Memory B cell (primary cell): ENCODE results near the gene MTA2.
"Not testable (repeated sequence)": the region's sequence is repeated elsewhere in the genome, so short reads cannot be mapped to it uniquely, and the experiment has no call there.

Experiments
- ATAC-seq: fragments of 150-1000 bp; cut with Tn5 transposase; 2 replicates; pipeline ENCODE4 v1.10.0; 2021; ENCODE audit warnings: low read depth, mild to moderate bottlenecking, moderate library complexity
- DNase-seq, 2 donors: peaks; one replicate each; pipeline ENCODE4 v3.0.0; 2022; ENCODE audit warnings: low spot score in 2 of 2
- H3K27ac Mint-ChIP-seq: one replicate; pipeline ENCODE4 v1.8.0; 2022; ENCODE audit warnings: mild to moderate bottlenecking, moderate library complexity, mixed read lengths
- H3K27me3 Mint-ChIP-seq: one replicate; pipeline ENCODE4 v1.8.0; 2022; ENCODE audit warnings: mixed read lengths
- H3K36me3 Mint-ChIP-seq: one replicate; pipeline ENCODE4 v1.8.0; 2022; ENCODE audit warnings: mild to moderate bottlenecking, mixed read lengths
- H3K4me1 Mint-ChIP-seq: one replicate; pipeline ENCODE4 v1.8.0; 2022; ENCODE audit warnings: mixed read lengths
- H3K4me3 Mint-ChIP-seq: one replicate; pipeline ENCODE4 v1.8.0; 2022; ENCODE audit warnings: mild to moderate bottlenecking, moderate library complexity, mixed read lengths
- H3K9me3 Mint-ChIP-seq: one replicate; pipeline ENCODE4 v1.8.0; 2022; ENCODE audit warnings: mixed read lengths

Gene MTA2

GRCh38 chr11:62601372-62602140, at the start of gene MTA2:
Gene MTA2 (minus strand): TSS chr11:62601865. CDS start chr11:62601450, 415 bp downstream.
- H3K4me3 Mint-ChIP-seq = peak within 1 kb of the TSS; percentile 94
- ATAC-seq = peak; percentile 74
- H3K27ac Mint-ChIP-seq = peak within 1 kb of the TSS; percentile 80
- H3K9me3 Mint-ChIP-seq = no peaks in the 10 kb centered on the region
- peaks cover 39% of the 10 kb centered on the region for H3K4me1 Mint-ChIP-seq
- DNase-seq = peak; percentile 100
- H3K36me3 Mint-ChIP-seq = peaks cover 36% of the 10 kb centered on the region
- no peaks in the 10 kb centered on the region for H3K27me3 Mint-ChIP-seq

- not testable (repeated sequence) for ATAC-seq, H3K27ac Mint-ChIP-seq, H3K4me3 Mint-ChIP-seq
Observed at GRCh38 chr11:62650283-62650682, 48.6 kb upstream of the MTA2 start.

GRCh38 chr11:62649486-62649885, 47.8 kb upstream of the MTA2 start:
- ATAC-seq (no peak), DNase-seq (no peak)
- Mint-ChIP-seq H3K9me3 (no peaks in the 10 kb centered on the region), H3K36me3 (no peaks in the 10 kb centered on the region), H3K4me3 (no peak overlapping the region), H3K4me1 (peaks cover 23% of the 10 kb centered on the region), H3K27me3 (no peaks in the 10 kb centered on the region), H3K27ac (no peak overlapping the region)

More at GRCh38 chr11:62650283-62650682, 48.6 kb upstream of the MTA2 start:
- H3K27me3 Mint-ChIP-seq, DNase-seq, H3K9me3 Mint-ChIP-seq, H3K36me3 Mint-ChIP-seq: not testable (repeated sequence)
- H3K4me1 Mint-ChIP-seq = peaks cover 20% of the 10 kb centered on the region

GRCh38 chr11:62648967-62649364, 47.3 kb upstream of the MTA2 start:
- no peaks in the 10 kb centered on the region for H3K27me3 Mint-ChIP-seq
- H3K9me3 Mint-ChIP-seq = no peaks in the 10 kb centered on the region
- no peak overlapping the region for H3K27ac Mint-ChIP-seq

GRCh38 chr11:62648185-62648966, 46.7 kb upstream of the MTA2 start:
- Mint-ChIP-seq H3K4me3 (no peak overlapping the region), H3K9me3 (no peaks in the 10 kb centered on the region), H3K36me3 (no peaks in the 10 kb centered on the region), H3K27me3 (no peaks in the 10 kb centered on the region), H3K4me1 (peaks cover 20% of the 10 kb centered on the region), H3K27ac (no peak overlapping the region)
- DNase-seq (no peak), ATAC-seq (no peak)

More at GRCh38 chr11:62648967-62649364, 47.3 kb upstream of the MTA2 start:
- ATAC-seq (no peak), DNase-seq (no peak)
- Mint-ChIP-seq H3K36me3 (no peaks in the 10 kb centered on the region), H3K4me1 (peaks cover 23% of the 10 kb centered on the region), H3K4me3 (no peak overlapping the region)

GRCh38 chr11:62647609-62648005, 45.9 kb upstream of the MTA2 start:
- Mint-ChIP-seq H3K27ac (no peak overlapping the region), H3K9me3 (no peaks in the 10 kb centered on the region), H3K27me3 (no peaks in the 10 kb centered on the region), H3K4me1 (peaks cover 19% of the 10 kb centered on the region), H3K36me3 (no peaks in the 10 kb centered on the region), H3K4me3 (no peak overlapping the region)
- DNase-seq (no peak), ATAC-seq (no peak)

- H3K27ac Mint-ChIP-seq = peak overlapping the region; percentile 88
- no peaks in the 10 kb centered on the region for H3K9me3 Mint-ChIP-seq
- no peak for ATAC-seq
- no peaks in the 10 kb centered on the region for H3K27me3 Mint-ChIP-seq
- peaks cover 15% of the 10 kb centered on the region for H3K4me1 Mint-ChIP-seq
- peak overlapping the region; percentile 90 for H3K4me3 Mint-ChIP-seq
- no peaks in the 10 kb centered on the region for H3K36me3 Mint-ChIP-seq
- no peak for DNase-seq
Observed at GRCh38 chr11:62646825-62647608, 45.4 kb upstream of the MTA2 start.

GRCh38 chr11:62645946-62646824, 44.5 kb upstream of the MTA2 start, which contains the start of gene GANAB:
Gene GANAB (minus strand): TSS chr11:62646613. CDS start chr11:62646599, 14 bp downstream.
- Mint-ChIP-seq H3K27me3 (no peaks in the 10 kb centered on the region), H3K9me3 (no peaks in the 10 kb centered on the region), H3K27ac (peak within 1 kb of the TSS; percentile 88), H3K36me3 (no peaks in the 10 kb centered on the region), H3K4me3 (peak within 1 kb of the TSS; percentile 90), H3K4me1 (peaks cover 11% of the 10 kb centered on the region)
- ATAC-seq = peak; percentile 99
- DNase-seq = peak; percentile 87 to 96

GRCh38 chr11:62645671-62645945, 43.9 kb upstream of the MTA2 start:
- ATAC-seq (no peak), DNase-seq (no peak)
- Mint-ChIP-seq H3K27ac (peak overlapping the region; percentile 88), H3K9me3 (no peaks in the 10 kb centered on the region), H3K27me3 (no peaks in the 10 kb centered on the region), H3K4me1 (peaks cover 9% of the 10 kb centered on the region), H3K36me3 (no peaks in the 10 kb centered on the region), H3K4me3 (peak overlapping the region; percentile 90)

- no peaks in the 10 kb centered on the region for H3K27me3 Mint-ChIP-seq
- ATAC-seq (no peak), DNase-seq (no peak)
- H3K4me3 Mint-ChIP-seq = peak overlapping the region; percentile 21
- peaks cover 12% of the 10 kb centered on the region for H3K4me1 Mint-ChIP-seq
- H3K27ac Mint-ChIP-seq = peak overlapping the region; percentile 58
- no peaks in the 10 kb centered on the region for H3K9me3 Mint-ChIP-seq
- H3K36me3 Mint-ChIP-seq = peaks cover 5% of the 10 kb centered on the region
Observed at GRCh38 chr11:62644220-62644619, 42.6 kb upstream of the MTA2 start.

GRCh38 chr11:62632492-62632891, 30.8 kb upstream of the MTA2 start:
- no peak overlapping the region for H3K4me3 Mint-ChIP-seq
- H3K9me3 Mint-ChIP-seq = no peaks in the 10 kb centered on the region
- peaks cover 51% of the 10 kb centered on the region for H3K36me3 Mint-ChIP-seq
- DNase-seq (no peak), ATAC-seq (no peak)
- no peaks in the 10 kb centered on the region for H3K27me3 Mint-ChIP-seq
- H3K27ac Mint-ChIP-seq = no peak overlapping the region
- H3K4me1 Mint-ChIP-seq = peaks cover 5% of the 10 kb centered on the region

GRCh38 chr11:62627713-62628112, 26.0 kb upstream of the MTA2 start:
- peaks cover 48% of the 10 kb centered on the region for H3K36me3 Mint-ChIP-seq
- no peak overlapping the region for H3K4me3 Mint-ChIP-seq
- no peaks in the 10 kb centered on the region for H3K27me3 Mint-ChIP-seq
- no peak for DNase-seq
- no peak for ATAC-seq
- H3K4me1 Mint-ChIP-seq = no peaks in the 10 kb centered on the region
- H3K9me3 Mint-ChIP-seq = no peaks in the 10 kb centered on the region
- no peak overlapping the region for H3K27ac Mint-ChIP-seq

GRCh38 chr11:62622476-62623089, 20.9 kb upstream of the MTA2 start:
- Mint-ChIP-seq H3K36me3 (peaks cover 17% of the 10 kb centered on the region), H3K9me3 (no peaks in the 10 kb centered on the region), H3K27me3 (no peaks in the 10 kb centered on the region), H3K4me1 (peaks cover 10% of the 10 kb centered on the region), H3K27ac (peak overlapping the region; percentile 93), H3K4me3 (peak overlapping the region; percentile 84)
- ATAC-seq = no peak
- DNase-seq = no peak
